WERI-Rb-1 (cell line): ENCODE results near the gene ATP8A2.

Experiments
- DNase-seq: peaks from one replicate; pipeline ENCODE4 v3.0.0-alpha.2; 2020
- H3K27ac ChIP-seq: fragments of 250-450 bp; sonication (Bioruptor Pico); 2 replicates; pipeline ENCODE4 v1.5.1; 2020; ENCODE audit warnings: mild to moderate bottlenecking, moderate library complexity
- H3K27me3 ChIP-seq: fragments of 250-450 bp; sonication (Bioruptor Pico); 2 replicates; pipeline ENCODE4 v1.5.1; 2021; ENCODE audit warnings: mild to moderate bottlenecking, low read depth, moderate library complexity; ENCODE audit not compliant: insufficient read depth, severe bottlenecking
- H3K36me3 ChIP-seq: fragments of 250-450 bp; sonication (Bioruptor Pico); 2 replicates; pipeline ENCODE4 v1.5.1; 2020; ENCODE audit warnings: mild to moderate bottlenecking, moderate library complexity
- H3K4me3 ChIP-seq: 2 replicates; pipeline ENCODE4 v1.5.1; 2011; ENCODE audit warnings: low read depth, mild to moderate bottlenecking, control low read depth, low read length
- H3K9me3 ChIP-seq: fragments of 250-450 bp; sonication (Bioruptor Pico); 2 replicates; pipeline ENCODE4 v1.5.1; 2021; ENCODE audit warnings: mild to moderate bottlenecking, moderate library complexity; ENCODE audit not compliant: severe bottlenecking
- TF ChIP-seq, protein P1 (sequence below): IDR thresholded peaks from 2 replicates; pipeline ENCODE4 v1.5.1; 2011; ENCODE audit warnings: low read depth, mild to moderate bottlenecking, control low read depth, inconsistent platforms, low read length

Gene ATP8A2

DNA sequence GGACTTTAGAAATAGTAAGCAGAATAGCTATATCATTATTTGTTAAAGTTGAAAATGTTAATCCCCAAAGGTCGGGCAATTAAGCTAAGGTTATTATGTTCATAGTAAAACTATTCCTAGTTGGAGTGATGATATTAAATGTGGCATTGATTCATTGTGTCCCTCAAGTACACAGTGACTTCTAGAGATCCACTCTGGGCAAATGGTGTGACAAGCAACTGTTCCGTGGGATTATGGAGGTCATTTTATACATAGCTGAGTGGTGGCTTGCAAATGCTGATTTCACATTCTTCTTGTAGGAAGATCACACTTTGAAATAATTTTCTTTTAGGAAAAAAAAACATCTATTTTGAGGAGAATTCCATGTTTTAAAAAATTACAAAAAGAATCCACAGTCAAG, 317.8 kb downstream of the ATP8A2 start:
- DNase-seq: no peak
- no peaks in the 10 kb centered on the region for H3K27me3 ChIP-seq
- H3K9me3 ChIP-seq: no peaks in the 10 kb centered on the region
- no peak overlapping the region for H3K4me3 ChIP-seq
- H3K36me3 ChIP-seq: no peaks in the 10 kb centered on the region
- TF ChIP-seq, protein P1, sequence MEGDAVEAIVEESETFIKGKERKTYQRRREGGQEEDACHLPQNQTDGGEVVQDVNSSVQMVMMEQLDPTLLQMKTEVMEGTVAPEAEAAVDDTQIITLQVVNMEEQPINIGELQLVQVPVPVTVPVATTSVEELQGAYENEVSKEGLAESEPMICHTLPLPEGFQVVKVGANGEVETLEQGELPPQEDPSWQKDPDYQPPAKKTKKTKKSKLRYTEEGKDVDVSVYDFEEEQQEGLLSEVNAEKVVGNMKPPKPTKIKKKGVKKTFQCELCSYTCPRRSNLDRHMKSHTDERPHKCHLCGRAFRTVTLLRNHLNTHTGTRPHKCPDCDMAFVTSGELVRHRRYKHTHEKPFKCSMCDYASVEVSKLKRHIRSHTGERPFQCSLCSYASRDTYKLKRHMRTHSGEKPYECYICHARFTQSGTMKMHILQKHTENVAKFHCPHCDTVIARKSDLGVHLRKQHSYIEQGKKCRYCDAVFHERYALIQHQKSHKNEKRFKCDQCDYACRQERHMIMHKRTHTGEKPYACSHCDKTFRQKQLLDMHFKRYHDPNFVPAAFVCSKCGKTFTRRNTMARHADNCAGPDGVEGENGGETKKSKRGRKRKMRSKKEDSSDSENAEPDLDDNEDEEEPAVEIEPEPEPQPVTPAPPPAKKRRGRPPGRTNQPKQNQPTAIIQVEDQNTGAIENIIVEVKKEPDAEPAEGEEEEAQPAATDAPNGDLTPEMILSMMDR: no peak
- no peak overlapping the region for H3K27ac ChIP-seq

DNA sequence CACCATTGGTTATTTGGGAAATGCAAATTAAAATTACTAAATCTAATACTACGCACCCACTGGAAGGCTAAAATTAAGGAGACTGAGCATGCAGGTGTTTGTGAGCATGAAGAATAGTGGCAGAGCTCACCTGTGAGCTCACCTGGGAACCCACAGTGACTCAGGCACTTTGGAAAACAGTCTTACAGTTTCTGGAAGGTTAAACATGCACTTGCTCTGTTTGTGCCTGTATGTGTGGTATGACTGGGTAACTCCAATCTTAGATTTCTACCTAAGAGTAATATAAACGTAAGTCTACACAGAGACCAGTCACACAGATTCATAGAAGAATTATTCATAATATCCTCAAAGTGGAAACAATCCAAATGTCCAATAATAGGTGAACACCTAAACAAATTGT, 318.8 kb downstream of the ATP8A2 start:
- H3K27ac ChIP-seq: no peak overlapping the region
- H3K9me3 ChIP-seq: no peaks in the 10 kb centered on the region
- H3K36me3 ChIP-seq: no peaks in the 10 kb centered on the region
- no peak overlapping the region for H3K4me3 ChIP-seq
- H3K27me3 ChIP-seq: no peaks in the 10 kb centered on the region
- DNase-seq: no peak
- TF ChIP-seq, protein P1: no peak

DNA sequence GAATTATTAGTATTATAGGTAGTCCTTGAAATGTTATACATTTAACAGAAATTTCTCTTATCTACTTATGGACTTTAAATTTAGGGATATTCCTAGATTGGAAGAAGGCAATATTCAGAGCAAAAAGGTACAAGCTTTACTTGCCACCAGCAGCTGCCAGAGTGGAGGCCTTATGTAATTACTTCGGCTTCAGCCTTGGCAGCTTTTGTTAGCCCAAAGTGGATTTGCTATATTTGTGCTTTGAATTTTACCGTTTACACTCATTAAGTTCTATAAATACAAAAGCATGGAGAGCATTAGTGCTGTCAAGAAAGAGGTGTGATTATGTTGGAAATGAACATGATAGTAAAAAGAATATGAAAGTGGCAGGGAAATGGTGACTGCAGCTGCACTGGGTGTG, 319.9 kb downstream of the ATP8A2 start:
- TF ChIP-seq, protein P1: no peak
- no peaks in the 10 kb centered on the region for H3K9me3 ChIP-seq
- H3K4me3 ChIP-seq: no peak overlapping the region
- DNase-seq: no peak
- H3K27me3 ChIP-seq: no peaks in the 10 kb centered on the region
- no peaks in the 10 kb centered on the region for H3K36me3 ChIP-seq
- H3K27ac ChIP-seq: no peak overlapping the region

DNA sequence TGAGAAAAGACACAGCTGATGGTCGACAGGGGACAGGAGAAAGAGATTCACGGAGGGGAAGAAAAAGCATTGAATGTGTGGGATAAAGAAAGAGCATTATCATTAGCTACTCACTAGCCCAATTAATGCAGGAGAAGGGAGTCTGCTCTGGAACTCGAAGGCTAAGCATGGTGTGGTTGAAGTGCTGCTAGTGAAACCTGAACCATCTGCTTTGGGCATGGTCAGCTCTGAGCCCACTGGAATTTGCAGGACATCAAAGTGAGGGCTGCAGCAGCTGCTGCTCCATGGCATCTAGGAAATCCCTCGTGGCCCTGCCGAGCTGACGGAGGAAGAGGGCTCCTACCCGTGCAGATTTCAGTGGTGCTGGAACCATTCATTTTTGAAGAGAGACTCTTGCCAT, 320.3 kb downstream of the ATP8A2 start:
- peak; percentile 30 for DNase-seq
- TF ChIP-seq, protein P1: no peak
- H3K4me3 ChIP-seq: no peak overlapping the region
- H3K27me3 ChIP-seq: no peaks in the 10 kb centered on the region
- H3K9me3 ChIP-seq: no peaks in the 10 kb centered on the region
- no peaks in the 10 kb centered on the region for H3K36me3 ChIP-seq
- no peak overlapping the region for H3K27ac ChIP-seq

DNA sequence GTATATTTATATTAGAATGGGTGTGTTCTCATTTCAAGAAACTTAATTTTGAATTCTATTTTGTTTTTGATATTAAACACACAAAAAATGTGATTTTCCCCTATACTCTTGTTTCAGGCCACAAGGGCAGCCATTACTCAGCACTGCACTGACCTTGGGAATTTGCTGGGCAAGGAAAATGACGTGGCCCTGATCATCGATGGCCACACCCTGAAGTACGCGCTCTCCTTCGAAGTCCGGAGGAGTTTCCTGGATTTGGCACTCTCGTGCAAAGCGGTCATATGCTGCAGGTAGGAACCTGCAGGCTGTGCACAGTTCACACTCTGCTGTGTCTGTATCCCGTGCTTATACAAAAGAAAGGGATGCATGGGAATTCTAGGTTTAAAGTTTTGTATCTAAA, 327.3 kb downstream of the ATP8A2 start:
- no peak overlapping the region for H3K4me3 ChIP-seq
- DNase-seq: no peak
- no peaks in the 10 kb centered on the region for H3K9me3 ChIP-seq
- H3K27ac ChIP-seq: no peak overlapping the region
- no peaks in the 10 kb centered on the region for H3K36me3 ChIP-seq
- H3K27me3 ChIP-seq: no peaks in the 10 kb centered on the region
- TF ChIP-seq, protein P1: no peak

DNA sequence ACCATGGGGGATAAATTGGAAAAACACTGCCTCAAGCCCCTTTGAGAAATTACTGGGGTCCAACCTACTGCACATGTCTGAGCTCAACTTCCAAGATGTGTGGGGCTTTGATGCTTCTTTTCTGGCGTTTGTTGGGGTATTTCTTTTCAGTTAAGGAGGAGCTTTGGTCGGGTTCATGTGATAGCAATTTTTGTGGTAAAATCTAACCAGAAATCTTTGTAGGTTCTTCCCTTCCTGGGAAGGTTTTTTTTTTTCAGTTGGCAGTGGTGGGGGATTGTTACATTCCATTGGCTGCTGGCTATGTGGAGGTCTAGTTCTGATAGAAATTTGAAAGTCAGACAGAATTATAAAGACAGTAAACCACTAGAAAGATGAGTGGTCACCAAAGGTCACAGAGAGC, 327.8 kb downstream of the ATP8A2 start:
- H3K9me3 ChIP-seq: no peaks in the 10 kb centered on the region
- DNase-seq: no peak
- no peak overlapping the region for H3K4me3 ChIP-seq
- no peaks in the 10 kb centered on the region for H3K27me3 ChIP-seq
- H3K27ac ChIP-seq: no peak overlapping the region
- no peaks in the 10 kb centered on the region for H3K36me3 ChIP-seq
- TF ChIP-seq, protein P1: no peak
